Measurements from ENCODE around the gene ATP2A3. TPM values are rescaled to one million over a fixed set of nuclear protein-coding genes. Genes with fewer than 3 reads are reported as not detected.

The ATP2A3 gene
- total RNA-seq = 1.1 and 1.6 TPM in 2 replicates
- long read RNA-seq = 0 reads

DNA sequence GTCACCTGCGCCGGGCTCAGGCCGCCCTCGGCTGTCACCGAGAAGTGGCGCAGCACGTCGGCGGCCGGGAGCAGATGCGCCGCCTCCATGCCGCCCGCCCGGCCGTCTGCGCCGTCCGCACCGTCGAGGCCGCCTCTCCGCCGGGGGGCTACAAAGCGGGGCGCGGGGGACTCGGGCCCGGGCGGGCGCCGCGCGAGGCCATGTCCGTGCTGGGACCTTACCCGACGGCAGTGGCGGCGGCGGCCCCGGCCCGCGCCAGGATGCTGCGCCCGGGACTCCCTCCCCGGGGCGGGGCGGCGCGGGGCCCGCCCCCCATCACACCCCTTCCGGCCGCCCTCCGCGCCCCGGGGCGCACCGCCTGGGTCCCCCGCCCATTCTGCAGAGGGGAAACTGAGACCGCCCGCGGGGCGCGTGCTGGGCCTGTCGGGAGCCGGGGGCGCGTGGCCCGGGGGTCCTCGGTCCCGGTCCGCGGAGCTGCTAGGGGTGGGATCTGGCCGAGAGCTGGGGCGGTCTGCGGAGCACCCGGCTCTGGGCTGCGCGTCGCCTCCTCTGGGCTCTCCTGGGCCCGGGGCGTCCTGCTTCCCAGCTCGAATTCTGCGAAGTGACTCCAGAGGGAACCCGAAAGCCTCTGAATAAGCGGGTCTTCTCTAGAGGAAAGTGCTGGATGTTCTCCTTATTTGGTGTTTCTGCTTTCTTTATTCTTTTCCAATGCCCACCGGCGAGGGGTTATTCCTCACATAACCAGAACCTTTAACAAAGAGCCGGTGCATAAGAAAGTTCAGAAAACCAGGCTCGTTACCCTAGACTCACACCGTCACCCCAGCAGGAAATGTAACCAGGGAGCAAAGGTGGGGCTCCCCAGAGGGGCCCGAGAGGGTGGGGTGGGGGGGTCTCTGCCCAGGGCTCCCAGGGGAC lies at the start of gene ATP2A3:
Gene ATP2A3, minus strand, starts transcription at position 235 of the 915 bp plus-strand sequence. Its CDS starts 146 bp downstream, at position 89.
- Mint-ChIP-seq H3K27me3 (ENCODE audit: low read depth) (peaks cover 76% of the 10 kb centered on the region), H3K4me3 (no peak within 1 kb of the TSS), H3K9me3 (no peaks in the 10 kb centered on the region), H3K36me3 (ENCODE audit: low read depth) (no peaks in the 10 kb centered on the region), H3K27ac (ENCODE audit: unreplicated experiment) (no peak within 1 kb of the TSS), H3K4me1 (peaks cover 4% of the 10 kb centered on the region)
- DNase-seq (ENCODE audit: low read depth, low spot score) = no peak
- TF ChIP-seq CTCF (conservative IDR thresholded peaks at IDR 0.05) = no peak

GRCh38 chr17:4010754-4011153 lies 46.5 kb upstream of the ATP2A3 start:
- H3K9me3 Mint-ChIP-seq = no peaks in the 10 kb centered on the region
- H3K36me3 Mint-ChIP-seq (ENCODE audit: low read depth) = no peaks in the 10 kb centered on the region
- TF ChIP-seq CTCF (conservative IDR thresholded peaks at IDR 0.05) = no peak
- no peak overlapping the region for H3K27ac Mint-ChIP-seq (ENCODE audit: unreplicated experiment)
- DNase-seq (ENCODE audit: low read depth, low spot score) = no peak
- peaks cover 15% of the 10 kb centered on the region for H3K4me1 Mint-ChIP-seq
- no peak overlapping the region for H3K4me3 Mint-ChIP-seq
- H3K27me3 Mint-ChIP-seq (ENCODE audit: low read depth) = no peaks in the 10 kb centered on the region

DNA sequence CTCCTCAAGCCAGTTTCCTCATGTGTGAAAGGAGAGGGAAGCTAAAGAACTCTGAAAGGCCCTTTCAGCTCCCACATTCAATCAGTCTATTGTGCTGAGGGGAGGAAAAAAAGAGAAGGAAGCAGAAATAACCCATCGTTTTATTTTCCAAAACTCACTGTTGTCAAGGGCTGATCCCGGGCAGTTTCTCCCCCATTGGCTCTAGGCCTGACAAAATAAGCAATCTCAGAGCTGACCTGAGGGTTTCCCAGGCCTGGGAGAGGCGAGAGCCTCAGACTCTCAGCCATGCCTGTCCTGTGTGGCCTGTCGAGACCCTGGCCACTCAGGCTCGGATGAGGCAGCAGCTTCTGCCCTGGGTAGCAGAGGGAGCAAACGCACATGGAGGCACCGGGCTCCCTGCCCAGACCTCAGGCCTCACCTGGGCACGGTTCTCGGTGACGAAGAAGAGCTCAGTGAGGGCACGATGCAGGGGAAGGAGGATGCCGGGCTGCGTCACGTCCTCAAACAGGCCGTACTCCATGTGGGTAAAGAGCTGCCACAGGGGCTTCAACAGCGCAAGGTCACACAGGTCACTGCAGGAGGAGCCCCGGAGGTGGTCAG lies 45.0 kb upstream of the ATP2A3 start:
- no peaks in the 10 kb centered on the region for H3K9me3 Mint-ChIP-seq

DNA sequence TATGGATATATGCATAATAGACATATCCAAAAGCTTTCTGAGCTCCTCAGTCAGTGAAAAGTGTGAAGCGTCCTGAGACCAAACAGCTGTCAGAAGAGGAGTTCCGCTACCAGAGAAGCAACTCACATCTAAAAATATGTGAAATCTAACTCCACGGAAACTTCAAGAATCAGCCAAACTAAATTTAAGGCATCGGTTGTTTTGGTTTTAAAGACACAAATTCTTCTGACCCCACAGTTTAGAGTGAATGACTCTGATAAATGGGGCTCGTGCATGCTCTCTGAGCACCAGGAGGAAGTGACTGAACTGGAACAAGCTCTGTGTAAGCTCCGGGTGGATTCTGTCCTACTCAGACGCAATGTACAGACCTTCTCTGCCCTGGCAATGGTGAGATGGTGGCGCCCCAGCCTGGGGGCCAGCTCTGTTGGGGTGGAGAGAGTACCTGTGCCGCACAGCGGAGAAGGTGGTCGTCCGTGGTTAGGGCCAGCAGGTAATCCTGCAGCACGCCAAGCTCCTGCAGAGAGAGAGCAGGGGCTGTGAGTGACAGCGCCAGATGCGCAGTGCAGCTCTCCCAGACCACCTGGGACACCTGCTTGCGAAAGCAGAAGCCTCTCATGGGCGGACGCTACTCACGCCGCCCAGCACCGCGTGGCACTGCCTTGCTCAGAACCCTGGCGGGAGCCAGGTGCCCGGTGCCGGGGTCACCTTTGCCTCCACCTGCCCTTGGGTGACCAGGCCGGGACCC lies 44.4 kb upstream of the ATP2A3 start:
- Mint-ChIP-seq H3K27me3 (ENCODE audit: low read depth) (no peaks in the 10 kb centered on the region), H3K4me3 (no peak overlapping the region), H3K9me3 (no peaks in the 10 kb centered on the region), H3K36me3 (ENCODE audit: low read depth) (no peaks in the 10 kb centered on the region), H3K4me1 (peaks cover 19% of the 10 kb centered on the region), H3K27ac (ENCODE audit: unreplicated experiment) (no peak overlapping the region)
- TF ChIP-seq CTCF (conservative IDR thresholded peaks at IDR 0.05) = no peak
- no peak for DNase-seq (ENCODE audit: low read depth, low spot score)

More for the DNA sequence above, 45.0 kb upstream of the ATP2A3 start:
- Mint-ChIP-seq H3K36me3 (ENCODE audit: low read depth) (no peaks in the 10 kb centered on the region), H3K27ac (ENCODE audit: unreplicated experiment) (peak overlapping the region; percentile 75), H3K4me1 (peaks cover 19% of the 10 kb centered on the region), H3K27me3 (ENCODE audit: low read depth) (no peaks in the 10 kb centered on the region), H3K4me3 (no peak overlapping the region)
- no peak for TF ChIP-seq CTCF (conservative IDR thresholded peaks at IDR 0.05)
- no peak for DNase-seq (ENCODE audit: low read depth, low spot score)

- Mint-ChIP-seq H3K4me3 (no peak overlapping the region), H3K9me3 (no peaks in the 10 kb centered on the region), H3K27ac (ENCODE audit: unreplicated experiment) (no peak overlapping the region), H3K27me3 (ENCODE audit: low read depth) (no peaks in the 10 kb centered on the region), H3K36me3 (ENCODE audit: low read depth) (no peaks in the 10 kb centered on the region), H3K4me1 (peaks cover 19% of the 10 kb centered on the region)
- TF ChIP-seq CTCF (conservative IDR thresholded peaks at IDR 0.05) = no peak
- DNase-seq (ENCODE audit: low read depth, low spot score) = no peak
Measured at GRCh38 chr17:4008082-4008435, 43.8 kb upstream of the ATP2A3 start.

Data from neural crest cell (in vitro differentiated cells).